Putamen (tissue), 1 donor: ENCODE data around the gene DDX54.
"Not testable (repeated sequence)": the region's sequence is repeated elsewhere in the genome, so short reads cannot be mapped to it uniquely, and the experiment has no call there.

Experiments
- DNase-seq: peaks from one replicate; pipeline ENCODE4 v3.0.0-alpha.2; 2016; ENCODE audit warnings: low spot score

DDX54 gene

DNA sequence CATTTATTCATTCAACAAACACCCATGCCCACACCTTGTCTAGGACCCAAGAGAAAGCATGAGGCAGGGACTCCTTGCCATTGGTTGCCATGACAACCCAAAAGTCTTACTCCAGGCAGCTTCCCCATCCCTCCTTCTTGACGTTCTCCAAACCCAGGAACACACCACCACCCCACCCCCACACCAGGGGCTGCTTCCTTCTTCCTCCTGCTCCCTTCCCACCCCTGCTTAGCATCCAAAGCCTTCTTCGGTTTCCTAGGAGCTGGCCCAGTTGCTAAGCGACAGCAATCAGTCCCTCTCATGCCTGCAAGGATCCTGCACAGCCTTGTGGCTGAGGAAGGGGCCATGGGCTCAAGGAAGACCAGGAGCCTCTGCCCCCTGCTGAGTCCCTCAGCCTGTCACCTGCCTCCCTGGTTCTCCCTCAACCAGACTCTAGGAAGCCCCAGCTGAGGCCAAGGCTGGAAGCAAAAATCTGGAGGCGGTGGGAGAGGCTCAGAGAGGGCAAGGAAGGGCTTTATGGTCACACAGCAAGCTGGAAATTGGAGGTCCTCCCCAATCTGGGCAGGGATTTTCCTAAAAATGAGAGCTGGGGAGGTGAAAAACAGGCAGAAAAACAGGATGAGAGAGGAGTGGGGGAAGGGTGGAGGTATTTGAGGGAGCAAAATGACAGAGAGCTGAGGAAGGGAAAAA is 65.2 kb downstream of the DDX54 start:
- DNase-seq, result peak; percentile 71

DNA sequence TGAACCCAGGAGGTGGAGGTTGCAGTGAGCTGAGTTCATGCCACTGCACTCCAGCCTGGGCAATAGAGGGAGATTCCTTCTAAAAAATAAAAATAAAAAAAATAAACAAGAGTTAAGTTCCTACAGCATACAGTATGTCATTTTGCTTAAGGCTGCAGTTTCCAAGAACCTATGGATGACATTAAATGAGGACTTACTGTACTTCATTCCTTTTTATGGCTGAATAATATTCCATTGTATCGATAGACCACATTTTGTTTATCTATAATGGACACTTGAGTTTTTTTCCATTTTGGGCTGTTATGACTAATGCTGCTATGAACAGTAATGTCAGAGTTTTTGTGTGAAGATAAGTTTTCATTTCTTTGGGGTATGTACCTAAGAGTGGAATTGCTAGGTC is 67.1 kb downstream of the DDX54 start:
- no peak for DNase-seq

DNA sequence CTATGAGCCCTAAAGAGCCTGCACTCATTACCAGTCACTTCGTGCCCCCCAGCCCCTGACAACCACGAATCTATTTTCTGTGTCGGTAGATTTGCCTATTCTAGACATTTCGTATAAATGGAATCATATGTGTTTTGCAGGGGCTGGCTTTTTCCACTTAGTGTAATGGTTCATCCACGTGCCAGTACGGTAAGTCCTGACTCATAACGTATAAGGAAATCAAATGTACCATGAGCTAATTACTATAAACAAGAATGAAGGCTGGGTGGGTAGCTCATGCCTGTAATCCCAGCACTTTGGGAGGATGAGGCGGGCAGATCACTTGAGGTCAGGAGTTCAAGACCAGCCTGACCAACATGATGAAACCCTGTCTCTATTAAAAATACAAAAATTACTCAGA is 67.6 kb downstream of the DDX54 start:
- DNase-seq, result not testable (repeated sequence)

DNA sequence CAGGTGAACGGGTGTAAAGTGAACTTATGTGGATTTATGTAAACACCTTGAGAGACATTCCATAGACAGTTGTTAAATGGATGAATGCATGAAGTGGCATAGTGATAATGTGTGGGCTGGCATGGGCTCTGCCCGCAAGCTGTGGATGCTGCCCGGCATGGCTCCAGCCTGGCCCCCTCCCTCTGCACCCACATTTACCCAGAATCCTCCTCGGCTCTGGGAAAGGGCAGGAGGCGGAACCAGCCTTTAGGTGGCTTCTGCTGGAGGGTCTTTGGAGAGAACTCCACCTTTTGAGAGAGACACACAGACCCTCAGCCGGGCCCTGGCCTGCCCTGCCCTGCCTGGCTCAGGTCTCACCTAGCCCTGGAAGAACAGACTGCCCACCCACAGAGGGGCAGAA is 68.4 kb downstream of the DDX54 start:
- no peak for DNase-seq

DNA sequence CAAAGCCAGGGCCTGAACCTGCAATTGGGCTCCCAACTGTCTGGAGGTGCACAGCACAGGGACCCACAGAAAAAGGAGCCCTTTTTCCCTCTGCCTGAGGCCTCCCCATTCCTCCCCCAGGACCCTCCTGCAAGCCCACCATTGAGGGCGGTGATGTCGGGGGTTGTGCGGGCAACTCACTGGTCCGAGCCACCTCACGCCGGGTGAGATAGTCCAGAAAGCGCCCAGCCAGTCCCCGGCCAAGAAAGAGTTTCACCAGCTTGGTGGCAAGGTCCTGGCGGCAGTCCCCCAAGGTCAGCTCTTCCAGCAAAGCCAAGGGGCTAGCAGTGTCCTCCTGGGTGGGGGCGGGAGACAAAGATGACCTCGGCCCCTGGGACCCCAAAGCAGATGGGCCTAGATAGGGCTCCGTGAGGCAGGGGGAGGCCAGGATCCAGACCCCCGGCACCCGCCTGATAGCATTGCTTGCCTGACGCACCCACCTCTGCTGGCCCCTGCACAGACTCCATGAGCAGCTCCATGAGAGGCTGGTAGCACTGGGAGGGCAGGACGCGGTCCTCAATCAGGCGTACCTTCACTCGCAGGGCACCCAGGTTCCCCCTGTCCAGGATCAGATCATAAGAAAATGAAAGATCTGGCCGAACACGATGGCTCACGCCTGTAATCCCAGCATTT is 69.7 kb downstream of the DDX54 start:
- DNase-seq, result no peak

DNA sequence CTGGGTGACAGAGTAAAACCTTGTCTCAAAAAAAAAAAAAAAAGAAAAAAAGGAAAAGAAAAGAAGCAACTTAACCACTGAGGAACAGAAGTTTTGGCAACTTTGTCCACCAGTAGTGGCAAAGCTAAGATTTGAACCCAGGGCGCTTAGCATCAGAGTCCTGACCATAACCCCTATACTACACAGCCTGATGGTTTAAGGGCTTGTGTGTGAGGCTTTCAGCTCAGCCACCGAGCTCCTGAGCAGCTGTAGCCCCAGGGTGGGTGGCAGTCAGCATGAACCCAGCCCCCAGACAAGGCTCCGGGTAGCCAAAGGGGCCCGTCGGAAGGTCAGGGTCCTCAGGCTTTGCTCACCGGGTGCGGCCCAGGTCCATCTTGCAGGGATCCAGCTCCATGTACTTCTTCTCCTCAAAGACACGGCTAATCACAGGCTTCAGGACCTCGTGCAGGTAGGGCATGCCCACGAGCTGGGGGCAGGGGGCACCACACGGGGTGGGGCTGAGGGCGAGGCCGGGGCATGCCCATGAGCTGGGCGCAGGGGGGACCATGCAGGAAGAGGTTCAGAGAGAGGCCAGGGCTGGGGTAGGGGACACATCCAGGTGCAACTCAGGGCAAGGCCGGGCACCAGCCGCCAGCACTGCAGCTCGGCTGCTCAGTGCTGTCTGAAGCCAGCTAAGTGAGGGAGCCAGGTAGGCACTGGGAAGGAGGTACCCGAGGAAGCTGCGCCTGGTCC is 70.7 kb downstream of the DDX54 start:
- no peak for DNase-seq

DNA sequence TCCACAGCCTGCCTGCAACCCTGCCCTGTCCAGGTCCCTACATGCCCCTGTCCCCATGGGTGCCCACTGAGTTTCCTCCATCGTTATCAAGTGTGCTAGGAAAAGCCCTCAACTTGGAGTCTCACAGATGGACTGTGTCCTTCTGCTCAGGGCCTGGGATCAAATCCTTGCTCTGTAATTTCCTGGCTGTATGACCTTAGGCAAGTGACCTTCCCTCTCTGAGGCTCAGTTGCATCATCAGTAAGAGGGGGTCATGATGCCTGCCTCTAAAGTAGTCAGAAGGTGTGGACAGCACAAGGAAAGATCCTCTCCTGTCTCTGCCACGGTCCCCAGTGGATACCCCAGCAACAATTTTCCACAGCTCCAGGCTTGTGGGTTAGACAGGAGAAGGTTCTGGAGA is 71.9 kb downstream of the DDX54 start:
- DNase-seq, result no peak

DNA sequence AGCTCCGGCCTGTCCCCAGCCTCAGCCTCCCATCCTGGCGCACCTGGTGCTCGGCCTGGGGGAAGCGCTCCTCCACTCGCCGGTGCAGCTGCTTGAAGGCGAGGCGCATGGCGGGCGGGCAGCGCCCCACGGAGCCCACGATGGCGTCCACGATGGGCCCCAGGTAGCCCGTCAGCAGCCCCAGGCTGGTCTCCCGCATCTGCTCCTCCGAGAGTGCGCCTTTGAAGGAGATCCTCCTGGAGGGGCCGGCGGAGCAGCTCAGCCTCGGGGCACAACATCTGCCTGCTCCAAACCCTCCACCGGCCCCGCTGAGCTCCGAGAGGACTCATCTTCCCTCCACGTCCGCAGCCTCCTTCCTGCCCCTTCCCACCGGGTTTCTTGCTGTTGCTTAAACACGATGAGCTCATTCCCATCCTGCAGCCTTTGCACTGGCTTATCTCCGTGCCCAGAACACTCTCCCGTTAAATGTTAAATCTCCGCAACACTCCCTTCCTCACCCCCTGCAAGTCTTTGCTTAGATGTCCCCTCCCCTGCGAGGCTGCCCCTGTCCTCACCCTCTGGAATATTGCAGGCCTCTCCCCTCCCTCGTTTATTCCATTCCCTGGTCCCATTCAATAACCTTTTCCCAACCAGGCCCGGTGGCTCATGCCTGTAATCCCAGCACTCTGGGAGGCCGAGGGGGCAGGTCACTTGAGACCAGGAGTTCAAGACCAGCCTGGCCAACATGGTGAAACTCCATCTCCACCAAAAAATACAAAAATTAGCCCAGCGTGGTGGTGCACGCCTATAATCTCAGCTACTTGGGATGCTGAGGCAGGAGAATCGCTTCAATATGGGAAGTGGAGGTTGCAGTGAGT is 73.0 kb downstream of the DDX54 start:
- DNase-seq, result no peak

DNA sequence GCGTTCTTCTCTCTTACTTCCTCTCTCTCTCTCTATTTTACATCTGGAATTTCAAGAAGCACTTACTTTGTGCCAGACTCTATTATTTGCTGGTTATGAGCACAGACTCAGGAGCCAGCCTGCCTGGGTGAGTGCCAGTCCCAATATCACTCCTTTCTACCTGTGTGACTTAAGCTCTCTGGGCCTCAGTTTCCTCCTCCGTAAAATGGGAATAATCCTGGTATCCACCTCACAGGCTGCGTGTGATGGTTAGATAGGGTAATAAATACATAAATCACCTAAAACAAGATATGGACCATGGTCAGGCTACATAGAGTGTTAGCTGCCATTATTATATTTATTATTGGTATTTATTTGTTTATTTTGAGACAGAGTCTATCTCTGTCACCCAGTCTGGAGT is 74.0 kb downstream of the DDX54 start:
- no peak for DNase-seq

DNA sequence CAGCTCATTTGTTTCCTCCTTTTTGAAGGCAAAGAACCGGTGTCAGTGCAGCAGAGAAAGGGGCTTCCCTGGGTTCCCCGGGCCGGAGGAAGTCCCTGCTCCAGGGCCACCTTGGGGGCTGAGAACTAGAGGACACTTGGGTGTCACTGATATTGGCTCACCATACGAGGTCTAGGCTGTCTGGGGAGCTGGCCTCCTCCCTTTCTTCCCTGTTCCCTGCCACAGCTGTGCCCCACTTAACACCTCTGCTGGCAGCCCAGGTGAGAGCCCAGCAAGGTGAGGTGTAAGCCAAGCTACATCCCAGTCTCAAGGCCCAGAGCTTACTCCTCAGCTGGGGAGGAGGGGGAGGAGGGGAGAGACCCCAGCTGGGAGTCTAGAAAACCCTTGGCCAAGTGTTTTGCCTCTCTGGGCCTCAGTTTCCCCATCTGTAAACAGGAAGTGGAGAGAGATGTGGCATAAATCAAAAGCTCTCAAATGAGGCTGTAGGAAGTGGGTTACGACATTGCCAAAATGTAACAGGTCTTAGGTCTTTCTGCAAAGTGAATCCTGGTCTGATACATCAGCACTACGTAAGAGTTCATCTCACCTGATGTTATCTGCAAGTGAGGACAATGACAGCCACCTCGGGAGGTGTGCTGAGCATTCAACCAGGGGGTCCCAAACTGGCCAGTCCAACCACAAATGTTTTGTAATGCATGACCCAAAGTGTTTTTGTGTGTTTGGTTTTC is 75.2 kb downstream of the DDX54 start:
- no peak for DNase-seq

DNA sequence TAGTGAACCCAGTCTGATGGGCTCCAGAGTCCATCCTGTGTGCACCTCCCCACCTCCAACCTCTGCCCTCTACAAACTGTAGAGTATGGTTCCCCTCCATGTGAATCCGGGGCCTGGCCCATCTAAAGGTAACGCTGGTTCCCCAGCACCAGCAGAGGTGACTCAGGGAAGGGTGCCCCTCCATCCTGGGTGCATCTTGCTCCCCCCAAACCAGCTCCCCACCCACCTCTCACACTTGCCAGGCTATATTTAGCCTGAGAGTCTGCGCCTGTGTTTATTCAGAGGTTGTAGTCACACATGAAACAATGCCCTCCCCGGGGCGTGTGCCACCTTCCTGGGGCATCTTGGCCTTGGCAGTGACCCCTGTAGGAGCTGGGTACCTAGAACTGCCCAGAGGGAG is 75.9 kb downstream of the DDX54 start:
- DNase-seq, result no peak

DNA sequence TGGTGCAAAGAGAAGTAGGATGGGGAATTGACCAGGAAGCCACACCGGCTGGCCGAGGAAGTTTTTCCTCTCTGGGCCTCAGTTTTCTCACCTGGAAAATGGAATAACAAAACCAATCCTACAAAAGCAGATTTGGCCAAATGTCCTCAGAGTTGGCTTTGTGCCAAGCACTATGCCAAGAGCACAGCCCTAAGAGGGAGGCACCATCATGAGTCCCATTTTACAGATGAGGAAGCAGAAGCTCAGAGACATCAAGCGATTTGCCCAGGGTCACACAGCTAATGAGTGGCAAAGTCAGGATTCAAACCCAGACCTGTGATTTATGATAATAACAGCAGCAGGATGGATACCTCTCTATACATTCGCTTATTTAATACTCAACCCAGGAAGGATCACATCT is 77.0 kb downstream of the DDX54 start:
- DNase-seq, result no peak
